GM12865 (cell line): Measurements from ENCODE around the gene PCSK9.

Source experiments
- DNase-seq: peaks from one replicate; pipeline ENCODE4 v3.0.0; 2010; ENCODE audit warnings: low read depth
- H3K4me3 ChIP-seq: 2 replicates; pipeline ENCODE4 v1.5.1; 2011; ENCODE audit warnings: mild to moderate bottlenecking, low read depth, low read length, control low read depth
- CTCF ChIP-seq: IDR thresholded peaks from 2 replicates; pipeline ENCODE4 v1.5.1; 2011; ENCODE audit warnings: low read length, control low read depth, low read depth, inconsistent platforms; ENCODE audit not compliant: insufficient read depth; ENCODE audit errors: missing control alignments

The PCSK9 gene

GRCh38 chr1:55048453-55049270 is 9.3 kb downstream of the PCSK9 start:
- DNase-seq, result no peak
- no peak overlapping the region for H3K4me3 ChIP-seq
- TF ChIP-seq CTCF, result no peak

- H3K4me3 ChIP-seq, result no peak overlapping the region
- no peak for TF ChIP-seq CTCF
- no peak for DNase-seq
These were observed 10.0 kb downstream of the PCSK9 start for GRCh38 chr1:55049271-55049913.

GRCh38 chr1:55049914-55050278 is 10.5 kb downstream of the PCSK9 start:
- no peak for TF ChIP-seq CTCF
- H3K4me3 ChIP-seq, result no peak overlapping the region
- no peak for DNase-seq

GRCh38 chr1:55050283-55050682 is 10.9 kb downstream of the PCSK9 start:
- no peak for TF ChIP-seq CTCF
- no peak for DNase-seq

GRCh38 chr1:55051169-55051568 is 11.8 kb downstream of the PCSK9 start:
- DNase-seq, result no peak
- no peak overlapping the region for H3K4me3 ChIP-seq
- TF ChIP-seq CTCF, result no peak

More at GRCh38 chr1:55050283-55050682, 10.9 kb downstream of the PCSK9 start:
- no peak overlapping the region for H3K4me3 ChIP-seq

GRCh38 chr1:55051621-55052020 is 12.3 kb downstream of the PCSK9 start:
- TF ChIP-seq CTCF, result no peak
- DNase-seq, result no peak
- no peak overlapping the region for H3K4me3 ChIP-seq
